MM.1S (cell line): ENCODE data around the gene ARID3B.
A peak's percentile ranks its signal among the peaks of the same experiment; 100 is the strongest.

Experiments
- DNase-seq: peaks from one replicate; pipeline ENCODE4 v3.0.0-alpha.2; 2015
- H2AFZ ChIP-seq: fragments of 300-600 bp; sonication (generic); 2 replicates; pipeline ENCODE4 v1.6.0; 2016; ENCODE audit warnings: antibody characterized with exemption, low read length
- H3F3A ChIP-seq: fragments of 300-600 bp; sonication (generic); 2 replicates; pipeline ENCODE4 v1.6.1; 2016; ENCODE audit warnings: mild to moderate bottlenecking, antibody characterized with exemption, low read length, moderate library complexity, mixed read lengths; ENCODE audit not compliant: insufficient read depth
- H3K27ac ChIP-seq: fragments of 300-600 bp; sonication (generic); 2 replicates; pipeline ENCODE4 v1.5.1; 2016; ENCODE audit warnings: mild to moderate bottlenecking, low read length
- H3K27me3 ChIP-seq: fragments of 300-600 bp; sonication (generic); replicated peaks from 2 replicates; pipeline ENCODE4 v1.6.0; 2016; ENCODE audit warnings: low read length; ENCODE audit not compliant: insufficient read depth
- H3K36me3 ChIP-seq: fragments of 300-600 bp; sonication (generic); replicated peaks from 2 replicates; pipeline ENCODE4 v1.6.1; 2016; ENCODE audit warnings: mild to moderate bottlenecking, low read length, mixed read lengths; ENCODE audit not compliant: insufficient read depth
- H3K4me1 ChIP-seq: fragments of 300-600 bp; sonication (generic); 2 replicates; pipeline ENCODE4 v1.6.1; 2016; ENCODE audit warnings: low read length, mixed read lengths
- H3K4me2 ChIP-seq: fragments of 300-600 bp; sonication (generic); 2 replicates; pipeline ENCODE4 v1.6.0; 2016; ENCODE audit warnings: low read depth, low read length
- H3K4me3 ChIP-seq: fragments of 300-600 bp; sonication (generic); 2 replicates; pipeline ENCODE4 v1.5.1; 2016; ENCODE audit warnings: low read length, mixed read lengths
- H3K79me2 ChIP-seq: fragments of 300-600 bp; sonication (generic); 2 replicates; pipeline ENCODE4 v1.6.1; 2016; ENCODE audit warnings: mixed run types, low read length, mixed read lengths
- H3K9ac ChIP-seq: fragments of 300-600 bp; sonication (generic); 2 replicates; pipeline ENCODE4 v1.6.1; 2016; ENCODE audit warnings: low read length, mixed read lengths
- H3K9me2 ChIP-seq: fragments of 300-600 bp; sonication (generic); replicated peaks from 2 replicates; pipeline ENCODE4 v1.6.1; 2016; ENCODE audit warnings: mild to moderate bottlenecking, low read length, mixed read lengths; ENCODE audit not compliant: insufficient read depth
- H3K9me3 ChIP-seq: fragments of 300-600 bp; sonication (generic); replicated peaks from 2 replicates; pipeline ENCODE4 v1.6.1; 2016; ENCODE audit warnings: mild to moderate bottlenecking, low read length, mixed read lengths; ENCODE audit not compliant: insufficient read depth
- H4K20me1 ChIP-seq: fragments of 300-600 bp; sonication (generic); 2 replicates; pipeline ENCODE4 v1.6.1; 2016; ENCODE audit warnings: mild to moderate bottlenecking, low read length, moderate library complexity, mixed read lengths; ENCODE audit not compliant: insufficient read depth
- EZH2 ChIP-seq: fragments of 300-600 bp; sonication (generic); optimal IDR thresholded peaks from 2 replicates; pipeline ENCODE3; 2017; ENCODE audit warnings: low read depth, mild to moderate bottlenecking, antibody characterized with exemption, low read length, mixed read lengths
- EZH2phosphoT487 ChIP-seq: fragments of 300-600 bp; sonication (generic); IDR thresholded peaks from 2 replicates; pipeline ENCODE4 v1.6.1; 2018; ENCODE audit warnings: antibody characterized with exemption, low read length
- TF ChIP-seq, protein P1 (sequence below): fragments of 300-600 bp; sonication (generic); IDR thresholded peaks from 2 replicates; pipeline ENCODE4 v1.5.1; 2016; ENCODE audit warnings: antibody characterized with exemption, low read length, mixed read lengths

Gene ARID3B

DNA sequence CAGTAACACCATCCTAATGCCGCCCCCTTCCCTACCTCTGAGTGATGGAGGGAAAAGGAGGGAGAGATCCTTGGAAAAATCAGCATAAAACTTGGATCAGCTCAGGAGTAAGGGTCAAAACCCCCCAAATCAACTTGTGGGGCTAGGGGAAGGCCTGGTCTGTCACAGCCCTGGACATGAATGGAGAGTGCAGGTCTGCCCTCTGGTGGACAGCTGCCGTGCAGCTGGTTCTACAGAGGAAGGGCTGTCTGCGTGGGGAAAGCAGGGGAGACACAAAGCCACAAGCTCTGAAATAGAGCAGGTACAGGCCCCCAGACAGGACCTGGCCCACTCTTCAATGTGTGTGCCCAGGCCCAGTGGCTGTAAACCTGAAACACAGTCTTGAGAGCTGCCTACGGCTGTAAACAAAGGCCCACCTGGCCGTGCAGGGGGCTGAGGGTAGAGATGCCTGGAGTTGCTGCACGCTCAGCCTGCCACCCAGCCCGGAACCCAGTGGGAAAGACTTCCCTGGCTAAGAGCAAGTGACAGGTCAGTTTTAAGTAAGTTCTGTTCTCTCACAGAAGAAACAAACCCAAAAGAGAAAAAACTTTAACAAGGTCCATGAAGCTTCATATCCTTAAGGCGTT lies 91.0 kb downstream of the ARID3B start:
- H3K27me3 ChIP-seq, result no peaks in the 10 kb centered on the region
- no peaks in the 10 kb centered on the region for H3K9me2 ChIP-seq
- H3K4me3 ChIP-seq, result no peak overlapping the region
- no peak overlapping the region for H3K4me2 ChIP-seq
- no peaks in the 10 kb centered on the region for H3K9me3 ChIP-seq
- TF ChIP-seq, protein P1, sequence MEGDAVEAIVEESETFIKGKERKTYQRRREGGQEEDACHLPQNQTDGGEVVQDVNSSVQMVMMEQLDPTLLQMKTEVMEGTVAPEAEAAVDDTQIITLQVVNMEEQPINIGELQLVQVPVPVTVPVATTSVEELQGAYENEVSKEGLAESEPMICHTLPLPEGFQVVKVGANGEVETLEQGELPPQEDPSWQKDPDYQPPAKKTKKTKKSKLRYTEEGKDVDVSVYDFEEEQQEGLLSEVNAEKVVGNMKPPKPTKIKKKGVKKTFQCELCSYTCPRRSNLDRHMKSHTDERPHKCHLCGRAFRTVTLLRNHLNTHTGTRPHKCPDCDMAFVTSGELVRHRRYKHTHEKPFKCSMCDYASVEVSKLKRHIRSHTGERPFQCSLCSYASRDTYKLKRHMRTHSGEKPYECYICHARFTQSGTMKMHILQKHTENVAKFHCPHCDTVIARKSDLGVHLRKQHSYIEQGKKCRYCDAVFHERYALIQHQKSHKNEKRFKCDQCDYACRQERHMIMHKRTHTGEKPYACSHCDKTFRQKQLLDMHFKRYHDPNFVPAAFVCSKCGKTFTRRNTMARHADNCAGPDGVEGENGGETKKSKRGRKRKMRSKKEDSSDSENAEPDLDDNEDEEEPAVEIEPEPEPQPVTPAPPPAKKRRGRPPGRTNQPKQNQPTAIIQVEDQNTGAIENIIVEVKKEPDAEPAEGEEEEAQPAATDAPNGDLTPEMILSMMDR, result peak; percentile 93
- no peak for TF ChIP-seq EZH2phosphoT487
- peaks cover 23% of the 10 kb centered on the region for H3F3A ChIP-seq
- peak; percentile 59 for DNase-seq
- H3K79me2 ChIP-seq, result peaks cover 24% of the 10 kb centered on the region
- H3K27ac ChIP-seq, result no peak overlapping the region; the same call in 1 of the 2 replicates
- 0 out of 2 replicates have a peak, but pooled peaks cover 4% of the 10 kb centered on the region for H4K20me1 ChIP-seq
- H2AFZ ChIP-seq, result no peak overlapping the region
- peaks cover 20% of the 10 kb centered on the region for H3K4me1 ChIP-seq
- H3K9ac ChIP-seq, result no peak overlapping the region
- 0 out of 2 replicates have a peak, but pooled peaks cover 11% of the 10 kb centered on the region for H3K36me3 ChIP-seq

DNA sequence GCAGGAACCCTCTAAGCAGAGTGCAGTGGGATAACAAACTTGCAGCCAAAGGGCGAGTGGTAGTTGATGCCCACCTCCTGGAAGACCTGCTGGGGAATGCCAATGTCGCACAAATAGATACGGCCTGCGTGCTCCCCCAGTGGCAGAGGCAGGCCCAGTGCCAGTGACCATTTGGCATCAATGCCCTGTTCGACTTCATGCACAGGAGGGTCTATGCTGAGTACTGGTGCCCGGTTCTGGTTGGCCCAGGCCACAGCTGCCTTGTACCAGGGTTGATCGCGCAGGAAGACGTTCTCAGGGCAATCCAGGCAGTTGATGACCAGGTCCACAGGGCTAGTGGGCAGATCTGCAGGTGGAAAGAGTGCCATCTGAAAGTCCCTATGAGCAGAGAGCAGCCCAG lies 91.6 kb downstream of the ARID3B start:
- Histone ChIP-seq H3K9ac (no peak overlapping the region), H3K36me3 (0 out of 2 replicates have a peak, but pooled peaks cover 11% of the 10 kb centered on the region), H3K9me3 (no peaks in the 10 kb centered on the region), H4K20me1 (0 out of 2 replicates have a peak, but pooled peaks cover 4% of the 10 kb centered on the region), H3K27ac (no peak overlapping the region), H3K4me1 (peaks cover 15% of the 10 kb centered on the region), H3K79me2 (peaks cover 24% of the 10 kb centered on the region), H3K27me3 (no peaks in the 10 kb centered on the region), H3K9me2 (no peaks in the 10 kb centered on the region), H3F3A (peaks cover 18% of the 10 kb centered on the region), H2AFZ (no peak overlapping the region), H3K4me3 (no peak overlapping the region), H3K4me2 (no peak overlapping the region)
- no peak for TF ChIP-seq EZH2phosphoT487
- TF ChIP-seq EZH2, result no peak
- TF ChIP-seq, protein P1, result no peak
- DNase-seq, result no peak

DNA sequence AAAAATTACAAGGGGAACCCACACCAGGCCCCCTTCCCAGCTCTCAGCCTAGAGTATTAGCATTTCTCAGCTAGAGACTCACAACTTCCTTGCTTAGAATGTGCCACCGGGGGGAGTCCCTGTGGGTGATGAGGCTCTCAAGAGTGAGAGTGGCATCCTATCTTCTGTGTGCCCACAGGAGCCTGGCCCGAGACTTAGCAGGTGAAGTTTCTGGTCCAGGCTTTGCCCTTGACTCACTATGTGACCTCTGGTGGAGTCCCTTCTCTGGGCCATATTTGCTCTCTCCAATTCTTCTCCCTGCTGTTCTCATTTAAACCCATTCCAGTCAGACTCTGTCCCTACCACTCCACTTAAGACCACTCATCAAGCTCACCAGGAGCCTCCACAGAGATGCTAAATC lies 92.8 kb downstream of the ARID3B start:
- Histone ChIP-seq H3K27me3 (no peaks in the 10 kb centered on the region), H3K27ac (no peak overlapping the region), H3K4me2 (no peak overlapping the region), H3K4me1 (peaks cover 3% of the 10 kb centered on the region; the same call in 1 of the 2 replicates), H3K9ac (no peak overlapping the region), H2AFZ (no peak overlapping the region), H3K9me3 (no peaks in the 10 kb centered on the region), H3F3A (peaks cover 9% of the 10 kb centered on the region; the same call in 1 of the 2 replicates), H3K79me2 (peaks cover 12% of the 10 kb centered on the region), H3K4me3 (no peak overlapping the region), H3K36me3 (0 out of 2 replicates have a peak, but pooled peaks cover 4% of the 10 kb centered on the region), H3K9me2 (no peaks in the 10 kb centered on the region), H4K20me1 (0 out of 2 replicates have a peak, but pooled peaks cover 4% of the 10 kb centered on the region)
- TF ChIP-seq EZH2, result no peak
- TF ChIP-seq, protein P1, result no peak
- no peak for TF ChIP-seq EZH2phosphoT487
- no peak for DNase-seq
